ENCODE measurements around the gene APOBEC3B. TPM values are rescaled to one million over a fixed set of nuclear protein-coding genes. Genes with fewer than 3 reads are reported as not detected.

The APOBEC3B gene
- total and polyA plus RNA-seq, 2 of the 8 experiments (the other 6 are each of a cell fraction or from before 2014, with no cell fraction given), result 14.2 to 74.9 TPM

- Histone ChIP-seq H2BK5ac (ENCODE audit: low read depth, low read length) (peak overlapping the region; percentile 35; the same call in 1 of the 2 replicates), H2AK5ac (ENCODE audit: low read depth, low read length) (peak overlapping the region; percentile 53; the same call in 1 of the 2 replicates), H4K20me1 (replicated peaks in 1 of 2; ENCODE audit: control insufficient read depth in 1 of 2, insufficient read depth in 2 of 2, low read length in 2 of 2) (no peaks in the 10 kb centered on the region), H4K91ac (replicated peaks; ENCODE audit: insufficient read length, low read length) (peak overlapping the region; percentile 88), H3K79me1 (ENCODE audit: low read depth, low read length) (no peaks in the 10 kb centered on the region), H3K14ac (ENCODE audit: insufficient read length) (no peak overlapping the region), H3K9me3 (ENCODE audit: insufficient read depth in 2 of 2, low read depth in 1 of 2, low read length in 1 of 2) (no peaks in the 10 kb centered on the region), H2BK15ac (ENCODE audit: low read length) (no peak overlapping the region), H3K4me3 (ENCODE audit: extremely low read depth in 1 of 4, insufficient read depth in 2 of 4, low read depth in 3 of 4, low read length in 4 of 4) (no peak overlapping the region), H3K56ac (replicated peaks; ENCODE audit: insufficient read length, low read depth, low read length) (no peak overlapping the region), H3K18ac (ENCODE audit: extremely low read depth, low read length) (peak overlapping the region; percentile 71), H3K4me1 (replicated peaks in 1 of 4; ENCODE audit: control insufficient read depth in 3 of 4, insufficient read depth in 4 of 4, low read length in 3 of 4) (peaks cover 5 to 21% (median 11%) of the 10 kb centered on the region in 4 experiments), H3K4me2 (ENCODE audit: insufficient read depth in 1 of 2, low read depth in 2 of 2, low read length in 2 of 2) (peak overlapping the region in 1 of 2 experiments; percentile 46; a peak in 1 of 4 replicates), H3K27ac (ENCODE audit: low read depth, low read length) (no peak overlapping the region), H3K4ac (replicated peaks; ENCODE audit: insufficient read length, low read depth, low read length) (no peak overlapping the region), H4K8ac (ENCODE audit: extremely low read depth, insufficient read depth, low read length) (no peak overlapping the region), H4K5ac (ENCODE audit: insufficient read length, low read depth, low read length) (no peak overlapping the region), H3K23ac (ENCODE audit: insufficient read length) (no peak overlapping the region), H3K9ac (replicated peaks in 1 of 4; ENCODE audit: extremely low read depth in 1 of 4, low read depth in 3 of 4, low read length in 3 of 4) (no peak overlapping the region; a peak in 1 of 7 replicates), H2BK20ac (ENCODE audit: low read length) (peak overlapping the region; percentile 86), H2AFZ (ENCODE audit: low read length) (no peak overlapping the region), H3K36me3 (ENCODE audit: control insufficient read depth in 2 of 4, insufficient read depth in 4 of 4, low read length in 3 of 4) (no peaks in the 10 kb centered on the region), H2BK120ac (replicated peaks; ENCODE audit: low read depth, low read length) (no peak overlapping the region), H2BK12ac (ENCODE audit: low read depth, low read length) (peak overlapping the region; percentile 60; the same call in 1 of the 2 replicates), H3K27me3 (replicated peaks in 1 of 4; ENCODE audit: control insufficient read depth in 3 of 4, extremely low read depth in 1 of 4, insufficient read depth in 3 of 4, low read length in 3 of 4) (no peaks in the 10 kb centered on the region), H3K79me2 (ENCODE audit: control insufficient read depth in 1 of 2, insufficient read depth in 2 of 2, low read length in 2 of 2) (no peaks in the 10 kb centered on the region), H3K23me2 (ENCODE audit: low read depth, low read length) (no peaks in the 10 kb centered on the region; the same call in 1 of the 2 replicates)
- TF ChIP-seq KDM1A (IDR thresholded peaks at IDR 0.05; ENCODE audit: borderline replicate concordance, low read length) (no peak), SP4 (IDR thresholded peaks at IDR 0.05; ENCODE audit: low read length) (no peak), KDM5A (IDR thresholded peaks at IDR 0.05; ENCODE audit: low read length) (no peak), RBBP5 (IDR thresholded peaks at IDR 0.05; ENCODE audit: borderline replicate concordance, low read depth, low read length) (no peak), RXRA (IDR thresholded peaks at IDR 0.05; ENCODE audit: insufficient read depth, low read depth, low read length) (no peak), JUND (IDR thresholded peaks at IDR 0.05; ENCODE audit: low read length) (no peak), BCL11A (IDR thresholded peaks at IDR 0.05; ENCODE audit: low read depth in 2 of 2, low read length in 2 of 2) (no peak)
- CTCF ChIA-PET (ENCODE audit: partially characterized antibody), result interaction anchor here (1.2 kb wide), 2 partner anchors 28 to 105 kb away, joined by 3 to 4 read pairs; no protein-coding TSS in a partner anchor
- 94% methylated on average over 14 of the region's 14 CpGs; no CpG with 5 or more reads in 1 of the 2 experiments for WGBS, 2 experiments (ENCODE audit: extremely low coverage in 1 of 2, insufficient coverage in 1 of 2, insufficient read length in 1 of 2, insufficient replicate concordance in 2 of 2, low coverage in 1 of 2, low lambda C conversion rate in 2 of 2, missing lambda C conversion rate in 1 of 2)
- DNase-seq (ENCODE audit: low read depth in 1 of 2, low spot score in 2 of 2) (no peak), FAIRE-seq (peak; percentile 32)
- POLR2A ChIA-PET (ENCODE audit: partially characterized antibody), result interaction anchor here (1.1 kb wide), 2 partner anchors 20 to 94 kb away, joined by 3 read pairs; no protein-coding TSS in a partner anchor
These were observed 48.6 kb downstream of the APOBEC3B start for GRCh38 chr22:39030705-39031104.
